BLaER1 (cell line): ENCODE results near the gene ARID1B.

Experiments
- H3K27ac ChIP-seq: shearing (Covaris generic); formaldehyde crosslinking; 2 replicates; pipeline ENCODE4 v1.8.1; 2022
- H3K27me3 ChIP-seq: shearing (Covaris generic); formaldehyde crosslinking; 2 replicates; pipeline ENCODE4 v1.8.1; 2022
- H3K36me3 ChIP-seq: shearing (Covaris generic); formaldehyde crosslinking; 2 replicates; pipeline ENCODE4 v1.8.1; 2022
- H3K4me1 ChIP-seq: shearing (Covaris generic); formaldehyde crosslinking; 2 replicates; pipeline ENCODE4 v1.8.1; 2022
- H3K4me2 ChIP-seq: shearing (Covaris generic); formaldehyde crosslinking; 2 replicates; pipeline ENCODE4 v1.8.1; 2022
- H3K4me3 ChIP-seq: shearing (Covaris generic); formaldehyde crosslinking; 2 replicates; pipeline ENCODE4 v1.8.1; 2022
- H3K9ac ChIP-seq: shearing (Covaris generic); formaldehyde crosslinking; 2 replicates; pipeline ENCODE4 v1.8.1; 2022
- H3K9me3 ChIP-seq: shearing (Covaris generic); formaldehyde crosslinking; 2 replicates; pipeline ENCODE4 v1.8.1; 2022
- H4K20me1 ChIP-seq: shearing (Covaris generic); formaldehyde crosslinking; 2 replicates; pipeline ENCODE4 v1.8.1; 2022
- Cebpa-rat ChIP-seq: shearing (Covaris generic); IDR thresholded peaks from 2 replicates; pipeline ENCODE4 v1.8.1; 2022

Gene ARID1B

GRCh38 chr6:157219201-157220200 lies 442.3 kb downstream of the ARID1B start:
- H3K27ac ChIP-seq = 0 out of 2 replicates have a peak overlapping the region, but pooled peaks have one; percentile 22

GRCh38 chr6:157220485-157220884 lies 443.3 kb downstream of the ARID1B start:
- H3K4me3 ChIP-seq = peak overlapping the region; percentile 33; the same call in 1 of the 2 replicates
- peaks cover 19% of the 10 kb centered on the region for H3K27me3 ChIP-seq
- H3K9ac ChIP-seq = no peak overlapping the region
- H3K36me3 ChIP-seq = no peaks in the 10 kb centered on the region
- peak overlapping the region; percentile 97 for H3K4me2 ChIP-seq
- H4K20me1 ChIP-seq = no peaks in the 10 kb centered on the region
- no peak for TF ChIP-seq Cebpa-rat
- H3K27ac ChIP-seq = no peak overlapping the region
- H3K9me3 ChIP-seq = no peaks in the 10 kb centered on the region
- H3K4me1 ChIP-seq = peaks cover 54% of the 10 kb centered on the region

More at GRCh38 chr6:157219201-157220200, 442.3 kb downstream of the ARID1B start:
- no peaks in the 10 kb centered on the region for H3K9me3 ChIP-seq
- no peak for TF ChIP-seq Cebpa-rat
- peaks cover 44% of the 10 kb centered on the region for H3K4me1 ChIP-seq
- H3K27me3 ChIP-seq = peaks cover 19% of the 10 kb centered on the region
- H3K36me3 ChIP-seq = no peaks in the 10 kb centered on the region
- no peaks in the 10 kb centered on the region for H4K20me1 ChIP-seq
- H3K4me3 ChIP-seq = no peak overlapping the region
- H3K4me2 ChIP-seq = no peak overlapping the region
- H3K9ac ChIP-seq = no peak overlapping the region

GRCh38 chr6:157221049-157221816 lies 444.1 kb downstream of the ARID1B start:
- Histone ChIP-seq H3K27me3 (peaks cover 19% of the 10 kb centered on the region), H3K4me1 (peaks cover 56% of the 10 kb centered on the region), H3K4me2 (peak overlapping the region; percentile 97), H3K9ac (peak overlapping the region; percentile 53; the same call in 1 of the 2 replicates), H4K20me1 (no peaks in the 10 kb centered on the region), H3K4me3 (peak overlapping the region; percentile 33), H3K27ac (0 out of 2 replicates have a peak overlapping the region, but pooled peaks have one; percentile 45), H3K9me3 (no peaks in the 10 kb centered on the region), H3K36me3 (no peaks in the 10 kb centered on the region)
- no peak for TF ChIP-seq Cebpa-rat

- no peaks in the 10 kb centered on the region for H3K36me3 ChIP-seq
- peak overlapping the region; percentile 97 for H3K4me2 ChIP-seq
- TF ChIP-seq Cebpa-rat = no peak
- peaks cover 56% of the 10 kb centered on the region for H3K4me1 ChIP-seq
- H4K20me1 ChIP-seq = no peaks in the 10 kb centered on the region
- peaks cover 19% of the 10 kb centered on the region for H3K27me3 ChIP-seq
- 0 out of 2 replicates have a peak overlapping the region, but pooled peaks have one; percentile 52 for H3K4me3 ChIP-seq
- H3K9me3 ChIP-seq = no peaks in the 10 kb centered on the region
- H3K9ac ChIP-seq = no peak overlapping the region
- peak overlapping the region; percentile 68; the same call in 1 of the 2 replicates for H3K27ac ChIP-seq
These were observed 444.6 kb downstream of the ARID1B start for GRCh38 chr6:157221817-157222175.

DNA sequence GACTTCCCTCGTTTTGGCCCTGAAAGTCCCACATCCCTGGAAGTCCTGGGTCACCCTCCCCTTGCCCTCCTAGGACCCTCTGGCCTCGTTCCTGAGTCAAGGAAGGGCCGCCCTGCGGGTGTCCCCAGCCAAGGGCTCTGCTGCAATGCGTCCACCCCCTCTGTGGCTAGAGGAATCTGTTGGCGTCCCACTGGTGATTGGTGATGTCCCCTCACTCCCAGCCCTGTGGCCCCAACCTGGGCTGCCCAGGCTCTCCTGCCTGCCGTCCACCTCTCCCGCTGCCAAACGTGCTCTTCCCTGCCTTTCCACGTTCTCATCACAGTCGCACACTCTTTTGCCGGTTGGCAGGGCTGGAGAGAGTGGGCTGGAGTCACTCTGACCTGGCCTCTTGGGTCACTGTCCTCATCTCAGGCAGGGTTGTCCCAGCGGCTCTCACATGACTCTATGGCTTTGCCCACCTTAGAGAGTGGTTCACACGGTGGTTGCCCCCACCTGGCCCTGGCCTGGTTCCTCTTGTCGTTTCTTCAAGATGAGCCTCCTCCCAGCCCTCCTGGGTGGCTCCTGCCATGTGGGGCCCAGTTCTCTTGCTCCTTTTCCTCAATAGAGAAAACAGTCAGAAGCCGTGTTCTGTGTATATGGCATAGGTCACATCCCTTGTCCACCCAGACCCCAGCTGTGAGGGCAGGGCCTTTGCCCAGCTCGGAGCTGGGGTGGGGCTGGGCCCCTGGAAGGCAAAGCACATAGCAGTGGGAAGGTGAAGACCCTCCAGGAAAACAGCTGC lies 445.2 kb downstream of the ARID1B start:
- TF ChIP-seq Cebpa-rat = no peak
- Histone ChIP-seq H3K9me3 (no peaks in the 10 kb centered on the region), H3K4me3 (peak overlapping the region; percentile 52), H4K20me1 (no peaks in the 10 kb centered on the region), H3K4me1 (peaks cover 60% of the 10 kb centered on the region), H3K36me3 (no peaks in the 10 kb centered on the region), H3K9ac (peak overlapping the region; percentile 65; the same call in 1 of the 2 replicates), H3K27me3 (peaks cover 19% of the 10 kb centered on the region), H3K4me2 (peak overlapping the region; percentile 97), H3K27ac (peak overlapping the region; percentile 68)

GRCh38 chr6:157223021-157223430 lies 445.8 kb downstream of the ARID1B start:
- Histone ChIP-seq H4K20me1 (no peaks in the 10 kb centered on the region), H3K4me2 (peak overlapping the region; percentile 97), H3K9ac (peak overlapping the region; percentile 65; the same call in 1 of the 2 replicates), H3K4me3 (peak overlapping the region; percentile 52), H3K4me1 (peaks cover 67% of the 10 kb centered on the region), H3K27ac (peak overlapping the region; percentile 68), H3K9me3 (no peaks in the 10 kb centered on the region), H3K36me3 (no peaks in the 10 kb centered on the region), H3K27me3 (peaks cover 19% of the 10 kb centered on the region)
- TF ChIP-seq Cebpa-rat = no peak

DNA sequence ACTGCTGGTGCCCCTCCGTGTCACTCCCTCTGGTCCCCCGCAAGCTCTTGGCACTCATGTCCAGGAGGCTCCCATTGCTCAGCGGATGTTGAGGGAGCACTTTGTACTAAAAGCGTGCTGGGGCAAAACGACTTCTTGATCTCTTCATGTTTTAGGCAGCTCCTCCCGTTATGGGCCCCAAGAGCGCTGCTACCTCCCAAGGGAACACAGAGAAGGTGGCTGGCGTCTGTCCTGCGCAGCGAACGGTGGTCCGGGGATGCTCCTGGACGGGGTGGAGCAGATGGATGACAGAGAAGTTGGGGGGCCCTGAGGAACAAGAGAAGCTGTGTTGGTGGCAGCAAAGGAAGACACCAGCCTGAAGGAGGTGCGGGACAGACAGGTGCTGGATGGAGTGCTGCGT lies 446.3 kb downstream of the ARID1B start:
- no peaks in the 10 kb centered on the region for H3K9me3 ChIP-seq
- peak overlapping the region; percentile 65; the same call in 1 of the 2 replicates for H3K9ac ChIP-seq
- H3K27me3 ChIP-seq = peaks cover 22% of the 10 kb centered on the region
- H3K4me2 ChIP-seq = peak overlapping the region; percentile 97
- H3K4me1 ChIP-seq = peaks cover 67% of the 10 kb centered on the region
- TF ChIP-seq Cebpa-rat = no peak
- peak overlapping the region; percentile 68 for H3K27ac ChIP-seq
- peak overlapping the region; percentile 52 for H3K4me3 ChIP-seq
- no peaks in the 10 kb centered on the region for H3K36me3 ChIP-seq
- no peaks in the 10 kb centered on the region for H4K20me1 ChIP-seq

GRCh38 chr6:157224178-157224950 lies 447.2 kb downstream of the ARID1B start:
- Histone ChIP-seq H4K20me1 (no peaks in the 10 kb centered on the region), H3K4me2 (peak overlapping the region; percentile 97), H3K4me3 (peak overlapping the region; percentile 52), H3K4me1 (peaks cover 74% of the 10 kb centered on the region), H3K36me3 (no peaks in the 10 kb centered on the region), H3K9me3 (no peaks in the 10 kb centered on the region), H3K27me3 (peaks cover 27% of the 10 kb centered on the region), H3K9ac (peak overlapping the region; percentile 65; the same call in 1 of the 2 replicates), H3K27ac (peak overlapping the region; percentile 68)
- no peak for TF ChIP-seq Cebpa-rat
